IPS DF 4.7 (cell line): Measurements from ENCODE around the gene BCL2L1.

ENCODE experiments used
- DNase-seq: peaks from one replicate; pipeline ENCODE4 v3.0.0-alpha.2; 2013; ENCODE audit warnings: low spot score; ENCODE audit errors: extremely low read depth

BCL2L1 gene

DNA sequence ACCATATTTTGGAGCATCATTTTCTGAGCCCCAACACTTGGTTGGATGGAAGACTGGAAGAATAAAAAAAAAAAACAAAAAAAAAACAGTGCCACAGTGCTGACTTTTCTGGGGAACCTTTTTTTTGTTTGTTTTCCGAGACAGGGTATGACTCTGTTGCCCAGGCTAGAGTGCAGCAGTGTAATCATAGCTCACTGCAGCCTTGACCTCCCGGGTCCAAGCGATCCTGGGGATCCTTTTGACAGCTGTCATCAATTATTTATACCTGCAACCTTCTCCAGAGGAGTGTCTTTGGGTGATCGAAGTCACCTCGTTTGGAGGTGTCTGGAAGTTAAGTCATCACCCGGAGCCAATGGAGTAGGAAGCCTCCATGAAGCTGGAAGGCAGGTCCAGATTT, 8.7 kb upstream of the BCL2L1 start:
- no peak for DNase-seq

DNA sequence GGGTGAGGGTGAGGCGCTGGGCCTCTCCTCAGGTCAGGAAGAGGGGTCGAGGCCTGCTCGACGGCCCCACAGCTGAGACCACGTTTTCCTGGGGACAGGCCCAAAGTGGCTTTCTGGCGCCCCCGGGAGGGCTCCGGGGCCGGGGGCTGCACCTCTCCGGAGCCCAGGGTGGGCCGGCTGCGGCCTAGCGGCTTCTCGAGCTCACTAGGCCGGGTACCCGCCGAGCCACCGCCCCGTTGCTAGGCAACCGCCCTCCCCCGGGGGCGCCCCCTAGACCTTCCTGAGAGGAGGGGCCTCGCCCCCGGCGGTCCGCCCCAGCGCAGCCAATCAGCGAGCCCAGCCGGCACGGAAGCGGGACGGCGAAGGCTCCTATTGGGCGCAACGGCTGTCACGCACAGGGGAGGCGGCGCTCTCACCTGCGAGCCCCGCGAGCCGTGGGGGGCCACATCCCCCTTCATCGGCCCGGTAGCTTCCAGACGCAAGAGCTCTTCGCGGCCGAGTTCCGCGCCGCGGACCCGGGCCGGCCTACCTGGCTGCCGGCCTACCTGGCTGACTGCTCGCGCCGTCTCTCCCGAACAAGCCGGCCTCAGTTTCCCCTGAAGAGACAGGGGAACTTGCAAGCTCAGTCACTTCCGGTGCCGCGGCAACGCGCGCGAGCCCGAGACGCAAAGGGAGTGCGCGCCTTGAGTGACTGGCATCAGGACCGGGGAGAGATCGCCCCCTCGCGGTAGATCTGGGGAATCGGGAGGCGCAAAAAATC, 831 bp upstream of the BCL2L1 start:
- no peak for DNase-seq

- no peak for DNase-seq
Measured at GRCh38 chr20:31723069-31723318, 326 bp upstream of the BCL2L1 start.

DNA sequence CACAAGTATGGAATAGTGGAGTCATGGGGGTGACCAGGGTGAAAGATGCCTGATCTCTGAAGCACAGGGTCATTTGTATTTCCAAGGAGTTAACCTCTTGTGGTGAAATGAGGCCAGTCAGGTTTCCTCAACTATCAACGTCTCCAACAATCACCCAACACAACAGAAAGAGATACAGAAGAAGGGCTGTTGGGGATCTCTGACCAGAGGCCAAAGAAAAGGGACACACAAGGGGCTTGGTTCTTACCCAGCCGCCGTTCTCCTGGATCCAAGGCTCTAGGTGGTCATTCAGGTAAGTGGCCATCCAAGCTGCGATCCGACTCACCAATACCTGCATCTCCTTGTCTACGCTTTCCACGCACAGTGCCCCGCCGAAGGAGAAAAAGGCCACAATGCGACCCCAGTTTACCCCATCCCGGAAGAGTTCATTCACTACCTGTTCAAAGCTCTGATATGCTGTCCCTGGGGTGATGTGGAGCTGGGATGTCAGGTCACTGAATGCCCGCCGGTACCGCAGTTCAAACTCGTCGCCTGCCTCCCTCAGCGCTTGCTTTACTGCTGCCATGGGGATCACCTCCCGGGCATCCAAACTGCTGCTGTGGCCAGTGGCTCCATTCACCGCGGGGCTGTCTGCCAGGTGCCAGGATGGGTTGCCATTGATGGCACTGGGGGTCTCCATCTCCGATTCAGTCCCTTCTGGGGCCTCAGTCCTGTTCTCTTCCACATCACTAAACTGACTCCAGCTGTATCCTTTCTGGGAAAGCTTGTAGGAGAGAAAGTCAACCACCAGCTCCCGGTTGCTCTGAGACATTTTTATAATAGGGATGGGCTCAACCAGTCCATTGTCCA, 1.0 kb downstream of the BCL2L1 start:
- DNase-seq, result no peak

DNA sequence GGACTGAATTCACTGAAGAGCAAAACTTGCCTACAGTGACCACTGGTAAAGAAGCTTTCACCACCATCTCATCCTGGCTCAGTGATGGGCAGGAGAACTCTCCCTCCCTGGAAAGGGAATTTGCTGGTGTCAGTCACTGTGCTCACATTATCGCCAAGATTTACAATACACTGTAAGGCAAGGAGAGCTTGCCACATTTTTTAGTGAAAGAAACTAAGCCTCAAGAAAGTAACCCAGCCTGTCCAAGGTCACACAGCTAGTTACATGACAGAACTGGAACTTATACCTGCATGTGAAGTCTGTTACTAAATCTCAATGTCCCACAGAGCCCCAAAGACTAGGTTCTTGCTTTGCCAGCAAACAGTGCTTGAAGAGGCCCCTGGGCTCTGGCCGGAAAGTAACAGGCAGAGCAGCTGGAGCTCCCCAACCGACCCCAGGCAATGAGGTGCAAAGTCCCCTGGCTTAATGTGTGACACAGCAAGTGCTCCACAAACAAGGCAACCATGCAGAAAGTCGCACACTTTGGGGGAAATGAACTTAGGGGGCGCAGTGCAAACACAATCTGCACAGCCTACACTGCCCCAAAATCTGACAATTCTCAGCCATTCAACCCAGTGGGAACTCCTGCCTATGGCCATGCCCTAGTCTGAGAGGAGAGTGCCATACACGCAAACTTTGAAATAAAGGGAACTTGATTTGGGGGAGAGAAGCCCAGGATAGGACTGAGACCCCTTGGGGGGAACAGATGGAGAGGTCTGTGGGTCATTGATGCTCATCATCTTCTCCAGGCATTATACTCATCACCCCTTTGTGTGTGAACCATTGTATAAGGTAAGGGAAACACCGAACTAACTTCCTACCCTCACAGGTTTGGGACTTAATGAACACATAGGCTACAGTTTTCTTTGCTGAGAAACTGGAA, 1.9 kb downstream of the BCL2L1 start:
- DNase-seq, result no peak

- no peak for DNase-seq
Measured at GRCh38 chr20:31719644-31720485, 2.8 kb downstream of the BCL2L1 start.

DNA sequence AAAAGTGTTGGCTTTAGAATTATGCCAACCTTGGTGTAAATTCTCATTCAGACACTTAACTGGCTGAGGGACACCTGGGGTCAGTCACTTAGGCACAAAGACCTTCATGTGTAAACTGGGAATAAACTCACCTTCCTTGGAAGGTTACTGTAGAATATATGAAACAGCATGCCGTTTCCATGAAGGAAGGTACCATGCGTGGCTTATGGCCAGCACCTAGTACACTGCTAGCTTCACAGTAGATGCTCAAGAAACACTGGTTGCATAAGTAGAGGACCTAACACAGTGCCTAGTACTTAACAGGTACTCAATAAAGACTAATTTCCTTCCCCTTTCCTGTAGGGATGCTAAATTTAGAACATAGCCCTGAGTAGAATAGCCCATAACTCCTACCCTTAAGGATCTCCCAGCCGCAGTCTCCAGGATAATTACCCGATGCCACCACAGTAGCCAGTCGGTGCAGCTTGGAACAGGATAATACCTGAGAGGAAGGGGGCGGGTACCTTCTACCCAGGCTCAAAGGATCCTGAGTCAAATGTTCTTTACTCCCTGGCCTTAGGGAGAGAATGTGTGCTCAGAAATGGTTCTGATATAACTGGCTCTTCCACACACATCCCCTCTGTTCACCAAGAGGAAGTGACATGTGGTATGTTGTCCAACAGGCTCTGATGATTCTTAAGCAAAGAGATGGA, 3.6 kb downstream of the BCL2L1 start:
- DNase-seq, result no peak

GRCh38 chr20:31717478-31718201, 5.0 kb downstream of the BCL2L1 start:
- no peak for DNase-seq

GRCh38 chr20:31716818-31717477, 5.7 kb downstream of the BCL2L1 start:
- DNase-seq, result no peak

DNA sequence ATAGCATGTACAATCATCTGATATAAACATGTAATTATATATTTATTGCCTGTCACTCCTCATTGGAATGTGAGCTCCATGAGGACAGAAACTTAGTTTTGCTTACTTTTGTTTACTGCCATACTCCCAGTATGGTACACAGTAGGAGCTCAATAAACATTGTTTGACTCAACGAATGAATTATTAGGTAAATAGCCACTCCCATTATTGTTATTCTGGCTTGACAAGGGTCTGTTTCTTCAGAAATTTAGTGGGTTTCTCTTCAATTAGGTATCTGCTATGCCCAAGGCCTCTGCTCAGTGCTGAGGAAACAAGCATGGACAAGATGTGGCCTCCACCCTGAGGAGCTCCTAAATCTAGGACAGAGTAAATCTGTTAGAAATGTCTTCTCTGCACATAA, 6.3 kb downstream of the BCL2L1 start:
- DNase-seq, result no peak

DNA sequence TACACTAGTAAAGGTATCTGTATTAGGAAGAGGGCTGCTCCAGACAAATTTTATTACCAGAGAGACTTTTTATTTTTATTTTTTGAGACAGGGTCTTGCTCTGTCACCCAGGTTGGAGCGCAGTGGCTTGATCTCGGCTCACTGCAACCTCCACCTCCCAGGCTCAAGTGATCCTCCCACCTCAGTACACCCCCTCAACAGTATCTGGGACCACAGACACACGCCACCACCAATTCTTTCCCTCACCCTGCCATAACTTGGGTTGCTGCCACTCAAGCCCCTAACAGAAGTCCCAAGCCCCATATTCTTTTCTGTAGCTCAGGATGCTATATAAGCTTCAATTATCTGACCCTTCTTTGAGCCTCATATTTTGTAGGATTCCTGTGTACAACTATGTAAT, 6.9 kb downstream of the BCL2L1 start:
- no peak for DNase-seq

DNA sequence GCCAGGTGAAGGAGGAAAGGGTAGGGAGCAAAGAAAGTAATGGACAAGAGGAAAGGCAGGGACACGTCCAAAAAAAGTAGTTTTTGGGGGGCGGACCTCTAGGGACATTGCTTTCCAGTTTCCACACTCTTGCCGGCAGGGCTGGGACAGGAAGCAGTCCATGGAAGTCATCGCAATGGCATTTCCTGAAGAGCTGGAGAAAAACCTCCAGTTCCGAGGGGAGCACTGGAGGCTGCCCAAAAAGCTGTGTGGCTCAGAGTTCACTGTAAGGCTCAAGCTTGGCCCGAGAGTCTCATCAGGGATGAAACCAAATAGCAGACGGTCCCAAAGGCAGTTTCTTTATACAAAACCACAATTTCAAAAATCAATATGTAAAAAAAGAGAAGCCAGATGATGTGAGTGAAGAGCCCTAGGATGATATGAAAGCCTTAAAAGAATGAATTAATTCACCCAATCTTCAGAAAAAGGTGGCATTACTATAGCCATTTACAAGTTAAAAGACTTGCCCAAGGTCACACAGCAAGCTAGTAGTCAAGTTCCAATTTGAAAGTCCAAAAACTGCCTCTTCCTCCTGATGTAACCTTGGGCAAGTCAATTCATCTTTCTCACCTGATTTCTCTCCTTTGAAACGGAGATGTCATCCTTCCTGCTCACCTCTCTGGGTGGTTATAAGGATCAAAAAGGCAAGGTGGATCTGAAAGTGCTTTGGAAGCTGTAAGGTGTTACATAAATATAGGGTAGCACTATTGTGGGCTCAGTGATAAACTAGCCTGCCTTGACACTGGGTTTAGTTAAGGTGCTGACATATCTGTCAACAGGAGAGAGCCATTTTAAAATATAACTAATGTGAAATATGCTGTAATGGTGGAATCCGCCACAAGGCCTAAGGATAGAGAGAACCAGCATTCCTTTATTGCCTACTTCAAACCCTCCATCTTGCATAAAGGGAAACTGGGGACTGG, 9.1 kb downstream of the BCL2L1 start:
- no peak for DNase-seq

- no peak for DNase-seq
Measured at GRCh38 chr20:31712564-31713311, 9.9 kb downstream of the BCL2L1 start.

DNA sequence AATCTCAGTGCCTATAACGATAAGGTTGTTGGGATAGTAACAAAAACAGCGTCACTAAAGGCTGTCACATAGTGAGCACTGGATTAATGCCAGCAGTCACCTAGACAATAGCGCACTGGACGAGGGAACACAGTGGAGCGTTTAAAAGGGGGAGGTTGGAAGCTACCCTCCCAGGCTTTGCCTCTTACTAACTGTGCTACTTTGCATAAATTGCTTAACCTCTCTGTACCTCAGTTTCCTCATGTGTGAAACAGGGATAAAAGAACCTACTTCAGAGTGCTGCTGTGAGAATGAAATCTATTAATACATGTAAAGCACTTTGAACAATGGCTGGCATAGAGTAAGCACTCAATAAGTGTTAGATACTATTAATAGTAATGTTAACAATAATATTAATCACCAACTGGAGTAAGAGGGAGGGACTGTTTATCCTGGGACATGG, 10.5 kb downstream of the BCL2L1 start:
- no peak for DNase-seq

DNA sequence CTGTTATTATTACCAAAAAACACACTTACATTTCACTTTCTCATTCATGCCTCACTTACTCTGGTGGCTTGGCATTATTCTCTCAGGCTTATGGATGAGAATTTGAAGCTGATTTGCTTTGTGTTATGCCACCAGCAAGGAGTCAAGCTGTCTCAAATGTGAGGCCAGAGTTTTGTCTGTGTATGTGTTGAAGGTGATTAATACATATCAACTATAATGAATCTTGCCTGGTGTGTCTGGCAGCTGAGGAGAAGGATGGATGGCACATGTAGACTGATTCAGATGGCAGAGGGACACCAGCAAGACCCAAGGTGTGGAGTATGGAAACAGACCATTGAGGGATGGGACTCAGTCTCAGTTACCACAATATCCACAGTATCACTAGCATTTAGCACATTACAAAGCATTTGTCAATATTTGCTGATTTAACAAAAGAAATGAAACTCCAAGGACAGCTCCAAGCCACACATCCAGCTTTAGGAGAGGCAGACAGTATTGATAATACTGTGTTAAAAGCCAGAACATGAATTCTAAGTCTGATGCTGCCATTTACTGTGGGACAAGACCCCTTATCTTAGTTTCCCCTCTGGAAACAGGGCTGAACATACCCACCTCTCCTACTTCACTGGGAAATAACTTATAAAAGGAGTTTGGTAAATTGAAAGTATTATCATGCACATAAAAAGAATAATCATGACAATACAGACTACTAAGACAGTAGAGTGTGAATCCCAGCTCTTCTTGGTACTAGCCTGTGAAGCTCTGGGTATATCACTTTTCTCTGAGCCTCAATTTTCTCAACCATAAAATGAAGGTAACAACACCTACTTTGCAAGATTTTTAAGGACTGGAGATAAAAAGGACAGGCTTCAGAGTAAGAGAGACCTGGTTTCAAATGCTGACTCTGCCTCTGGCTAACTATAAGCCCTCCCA, 11.2 kb downstream of the BCL2L1 start:
- DNase-seq, result no peak

- no peak for DNase-seq
Measured at GRCh38 chr20:31710423-31711108, 12.1 kb downstream of the BCL2L1 start.
